AG08395 (cell line): ENCODE measurements around the gene P2RX7.

Source experiments
- DNase-seq: peaks from one replicate; pipeline ENCODE4 v3.0.0; 2012; ENCODE audit warnings: mixed read lengths, low spot score

The P2RX7 gene

DNA sequence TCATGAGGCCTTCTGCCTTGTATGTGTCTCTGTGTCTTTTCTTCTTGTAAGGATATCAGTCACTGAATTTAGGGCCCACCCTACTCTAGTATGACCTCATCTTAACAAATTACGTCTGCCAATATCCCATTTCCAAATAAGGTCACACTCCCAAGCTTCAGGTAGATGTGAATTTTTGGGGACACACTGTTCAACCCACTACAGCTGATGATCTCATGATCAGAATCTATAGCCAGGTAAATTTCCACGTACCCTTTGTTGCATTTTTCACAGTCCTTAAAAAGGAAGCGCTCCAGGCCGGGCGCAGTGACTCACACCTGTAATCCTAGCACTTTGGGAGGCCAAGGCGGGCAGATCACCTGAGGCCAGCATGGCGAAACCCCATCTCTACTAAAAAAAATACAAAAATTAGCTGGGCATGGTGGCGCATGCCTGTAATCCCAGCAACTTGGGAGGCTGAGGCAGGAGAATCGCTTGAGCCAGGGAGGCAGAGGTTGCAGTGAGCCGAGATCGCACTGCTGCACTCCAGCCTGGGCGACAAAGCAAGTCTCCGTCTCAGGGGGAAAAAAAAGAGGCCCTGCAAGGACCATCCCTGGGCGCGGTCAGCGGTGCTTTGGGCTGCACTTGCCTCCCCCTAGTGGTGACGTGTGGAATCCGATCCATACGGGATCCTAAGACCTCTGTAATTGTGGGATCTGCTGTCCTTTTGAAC lies 97.3 kb downstream of the P2RX7 start:
- DNase-seq: peak; percentile 88

GRCh38 chr12:121230538-121230907 lies 97.8 kb downstream of the P2RX7 start:
- no peak for DNase-seq

DNA sequence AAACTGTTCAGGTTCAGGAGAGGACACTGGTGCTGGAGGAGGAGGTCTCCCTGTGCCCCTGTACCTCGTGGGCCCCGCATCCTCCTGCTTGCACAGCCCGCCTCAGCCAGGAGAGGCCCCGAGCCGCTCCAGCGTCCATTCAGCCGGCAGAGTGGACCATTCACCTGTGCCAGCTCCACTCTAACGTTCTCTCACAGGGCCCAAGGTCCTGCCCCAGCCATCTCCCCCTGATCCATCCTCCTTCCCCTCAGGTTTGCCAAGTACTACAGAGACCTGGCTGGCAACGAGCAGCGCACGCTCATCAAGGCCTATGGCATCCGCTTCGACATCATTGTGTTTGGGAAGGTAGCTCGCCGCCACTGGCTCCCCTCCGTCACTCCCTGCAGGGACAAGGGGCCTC lies 99.5 kb downstream of the P2RX7 start:
- DNase-seq: no peak

DNA sequence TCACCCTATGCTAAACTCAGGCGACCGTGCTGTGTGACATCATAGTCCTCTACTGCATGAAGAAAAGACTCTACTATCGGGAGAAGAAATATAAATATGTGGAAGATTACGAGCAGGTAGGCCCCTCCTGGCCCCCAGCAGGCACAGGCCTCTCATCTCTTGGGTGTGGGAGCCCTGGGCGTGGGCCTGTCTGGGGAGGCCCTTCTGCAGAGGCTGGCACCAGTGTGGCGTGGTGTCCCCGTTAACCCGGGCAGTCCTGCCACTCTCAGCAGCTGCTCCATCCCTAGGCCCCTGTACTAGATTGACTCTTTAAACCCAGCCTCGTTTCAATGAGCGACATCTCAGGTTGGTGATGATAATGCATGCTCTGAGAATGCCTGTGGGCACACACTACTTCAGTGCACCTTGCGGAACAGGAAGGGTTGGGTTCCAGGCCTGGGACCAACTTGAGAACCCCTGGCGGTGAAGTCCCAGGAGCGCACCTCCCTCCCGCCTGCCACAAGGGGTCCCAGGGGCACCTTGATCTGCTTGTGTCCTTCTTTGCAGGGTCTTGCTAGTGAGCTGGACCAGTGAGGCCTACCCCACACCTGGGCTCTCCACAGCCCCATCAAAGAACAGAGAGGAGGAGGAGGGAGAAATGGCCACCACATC lies 100.4 kb downstream of the P2RX7 start:
- no peak for DNase-seq

GRCh38 chr12:121233628-121234020 lies 100.9 kb downstream of the P2RX7 start:
- DNase-seq: no peak

DNA sequence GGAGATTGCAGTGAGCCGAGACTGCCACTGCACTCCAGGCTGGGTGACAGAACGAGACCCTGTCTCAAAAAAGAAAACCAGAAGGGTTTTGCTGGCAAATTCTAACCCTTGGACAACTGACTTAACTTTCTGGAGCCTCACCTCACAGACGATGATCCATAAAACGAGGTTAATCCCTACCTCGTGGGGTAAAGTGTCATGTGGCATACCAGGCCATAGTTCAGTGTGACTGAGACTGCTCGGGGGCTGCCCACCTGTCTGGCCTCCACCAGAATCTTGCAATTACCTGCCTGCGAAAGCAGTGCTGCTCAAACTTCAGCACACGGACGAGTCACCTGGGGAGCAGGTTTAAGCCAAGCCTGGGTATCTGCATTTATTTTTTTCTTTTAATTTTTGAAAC lies 104.1 kb downstream of the P2RX7 start:
- no peak for DNase-seq

GRCh38 chr12:121237415-121237814 lies 104.7 kb downstream of the P2RX7 start:
- no peak for DNase-seq
